Thyroid gland (tissue), 4 donors: ENCODE results near the gene IDS. TPM values are rescaled to one million over a fixed set of nuclear protein-coding genes. Genes with fewer than 3 reads are reported as not detected.
"Not testable (repeated sequence)": the region's sequence is repeated elsewhere in the genome, so short reads cannot be mapped to it uniquely, and the experiment has no call there.

Experiments
- DNase-seq, 2 donors: peaks; one replicate each; pipeline ENCODE4 v3.0.0-alpha.2; 2019
- H3K27ac ChIP-seq, 3 donors: fragments of 200-600 bp; sonication (generic); 1 replicate in 2 of 3; 2 replicates in 1 of 3; pipeline ENCODE4 v1.5.1; 2016 to 2019; ENCODE audit warnings: mild to moderate bottlenecking in 1 of 3, moderate library complexity in 1 of 3
- H3K27me3 ChIP-seq: fragments of 200-600 bp; sonication (generic); one replicate; pipeline ENCODE4 v1.5.1; 2019
- H3K36me3 ChIP-seq, 2 donors: fragments of 200-600 bp; sonication (generic); one replicate each; pipeline ENCODE4 v1.5.1; 2016 to 2019
- H3K4me1 ChIP-seq, 2 donors: fragments of 200-600 bp; sonication (generic); one replicate each; pipeline ENCODE4 v1.5.1; 2017 to 2019
- H3K4me3 ChIP-seq, 3 donors: fragments of 200-600 bp; sonication (generic); replicated peaks in 1 of 3; 1 replicate in 2 of 3; 2 replicates in 1 of 3; pipeline ENCODE4 v1.5.1; 2016; ENCODE audit warnings: mild to moderate bottlenecking in 1 of 3
- H3K9me3 ChIP-seq: fragments of 200-600 bp; sonication (generic); one replicate; pipeline ENCODE4 v1.5.1; 2017
- CTCF ChIP-seq, 6 experiments: fragments of 200-600 bp in 3 of 6; fragments of 450-650 bp in 3 of 6; sonication (generic) in 3 of 6; IDR thresholded peaks; one replicate each; pipeline ENCODE4 v1.5.1; 2016 to 2019; ENCODE audit warnings: antibody characterized with exemption in 6 of 6, mild to moderate bottlenecking in 2 of 6, inconsistent platforms in 1 of 6, moderate library complexity in 1 of 6
- POLR2A ChIP-seq, 2 donors: fragments of 450-650 bp; IDR thresholded peaks; one replicate each; pipeline ENCODE4 v1.6.1; 2017; ENCODE audit warnings: antibody characterized with exemption in 2 of 2, mild to moderate bottlenecking in 2 of 2, moderate library complexity in 1 of 2
- WGBS, 2 donors: methylation state at CpG; one replicate each; pipeline ENCODE4 v1.1.5; 2017; 5-methylcytosine and 5-hydroxymethylcytosine counted together
- intact Hi-C: fragments of 100-400 bp; cut with DNase I; formaldehyde crosslinking; loops from one replicate; pipeline ENCODE4 v1.15.1; 2023
- total RNA-seq, 4 donors: library from RNA; depleted of rRNA; stranded (reverse); fragments of >200 nt; gene quantifications; one replicate each; pipeline ENCODE4 v1.2.3, GENCODE V29; 2016

The IDS gene
- total RNA-seq, 4 donors from 2014 or later: 76.8 to 88.6 (median 83.9) TPM

DNA sequence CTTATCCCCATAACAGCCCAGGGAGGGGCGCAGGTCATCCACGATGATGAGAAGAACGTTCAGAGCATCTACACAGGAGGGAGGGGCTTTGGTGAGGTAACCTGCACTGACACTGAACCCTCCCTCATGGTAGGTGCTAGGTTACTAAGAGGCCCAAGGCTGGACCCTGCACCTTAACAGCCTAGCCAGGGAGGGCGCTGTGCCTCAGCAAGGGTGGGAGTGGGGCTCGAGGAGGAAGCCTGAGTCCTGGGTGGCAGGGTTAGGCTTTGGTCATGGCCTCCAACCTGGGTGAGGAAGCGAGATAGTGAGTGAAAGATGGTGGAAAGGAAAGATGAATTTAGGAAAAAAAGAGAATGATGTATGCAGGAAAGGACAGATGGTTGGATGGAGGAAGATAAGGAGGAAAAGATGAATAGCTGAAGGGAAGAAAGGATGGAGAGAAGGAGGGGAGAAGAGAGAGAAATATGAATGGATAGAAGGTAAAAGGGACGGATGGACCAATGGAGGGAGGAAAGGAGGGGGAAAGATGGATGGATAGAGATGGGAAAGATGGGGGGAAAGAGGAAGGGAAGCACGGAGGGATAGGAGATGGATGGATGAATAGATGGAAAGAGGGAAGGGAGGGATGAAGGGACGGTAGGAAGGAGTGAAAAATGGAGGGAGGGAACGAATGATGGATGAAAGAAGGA, 736 bp downstream of the IDS start:
- 40 to 42% methylated on average over 7 to 10 of the region's 10 CpGs for WGBS, 2 donors
- Histone ChIP-seq H3K27ac (peak overlapping the region; percentile 15 to 82 (median 71)), H3K4me1 (peaks cover 0 to 7% of the 10 kb centered on the region in 2 donors), H3K9me3 (no peaks in the 10 kb centered on the region), H3K36me3 (peaks cover 0 to 4% of the 10 kb centered on the region in 2 donors), H3K4me3 (peak overlapping the region in 2 of 3 donors; percentile 37 to 52), H3K27me3 (no peaks in the 10 kb centered on the region)
- peak; percentile 13 for DNase-seq
- TF ChIP-seq POLR2A (IDR thresholded peaks at IDR 0.05) (no peak), CTCF (IDR thresholded peaks at IDR 0.05) (peak in 2 of 6 experiments; percentile 14 to 15)
- intact Hi-C loops: no loop called here

GRCh38 chrX:149503446-149503845, 1.7 kb downstream of the IDS start:
- DNase-seq, H3K4me1 ChIP-seq, H3K36me3 ChIP-seq, H3K9me3 ChIP-seq, H3K27me3 ChIP-seq, H3K4me3 ChIP-seq, intact Hi-C loops, H3K27ac ChIP-seq: not testable (repeated sequence)
- WGBS, 2 donors: no CpG with 5 or more reads among the region's 10 CpGs

GRCh38 chrX:149502923-149503322, 2.2 kb downstream of the IDS start:
- H3K27ac ChIP-seq, intact Hi-C loops, H3K4me1 ChIP-seq, H3K36me3 ChIP-seq, H3K9me3 ChIP-seq, DNase-seq, H3K27me3 ChIP-seq, H3K4me3 ChIP-seq: not testable (repeated sequence)
- 86% methylated on average over 5 of the region's 5 CpGs; no CpG with 5 or more reads in 1 of the 2 donors for WGBS, 2 donors

GRCh38 chrX:149499766-149500165, 5.3 kb downstream of the IDS start:
- Histone ChIP-seq H3K36me3 (peaks cover 16 to 26% of the 10 kb centered on the region in 2 donors), H3K4me1 (peaks cover 0 to 3% of the 10 kb centered on the region in 2 donors), H3K27ac (no peak overlapping the region), H3K4me3 (no peak overlapping the region), H3K9me3 (no peaks in the 10 kb centered on the region), H3K27me3 (no peaks in the 10 kb centered on the region)
- TF ChIP-seq CTCF (IDR thresholded peaks at IDR 0.05) (no peak), POLR2A (IDR thresholded peaks at IDR 0.05) (no peak)
- no peak for DNase-seq
- WGBS, 2 donors: 85 to 88% methylated on average over 5 of the region's 5 CpGs
- intact Hi-C loops: no loop called here

DNA sequence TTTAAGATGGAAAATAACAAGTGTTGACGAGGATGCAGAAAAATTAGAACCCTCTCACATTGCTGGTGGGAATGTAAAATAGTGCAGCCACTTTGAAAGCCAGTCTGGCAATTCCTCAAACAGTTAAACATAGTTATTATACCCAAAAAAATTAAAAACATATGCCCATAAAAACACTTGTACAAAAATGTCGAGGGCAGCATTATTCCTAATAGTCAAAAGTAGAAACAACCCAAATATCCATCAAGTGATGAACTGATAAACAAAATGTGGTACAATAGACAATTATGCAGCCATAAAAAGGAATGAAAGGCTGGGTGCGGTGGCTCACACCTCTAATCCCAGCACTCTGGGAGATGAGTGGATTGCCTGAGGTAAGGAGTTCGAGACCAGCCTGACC, 6.3 kb downstream of the IDS start:
- intact Hi-C loops: no loop called here
- Histone ChIP-seq H3K4me1 (no peaks in the 10 kb centered on the region), H3K27ac (no peak overlapping the region), H3K9me3 (no peaks in the 10 kb centered on the region), H3K36me3 (peaks cover 17 to 26% of the 10 kb centered on the region in 2 donors), H3K4me3 (no peak overlapping the region), H3K27me3 (no peaks in the 10 kb centered on the region)
- no peak for DNase-seq
- WGBS, 2 donors: 91 to 93% methylated on average over 4 of the region's 4 CpGs
- TF ChIP-seq POLR2A (IDR thresholded peaks at IDR 0.05): no peak
- TF ChIP-seq CTCF (IDR thresholded peaks at IDR 0.05): no peak

DNA sequence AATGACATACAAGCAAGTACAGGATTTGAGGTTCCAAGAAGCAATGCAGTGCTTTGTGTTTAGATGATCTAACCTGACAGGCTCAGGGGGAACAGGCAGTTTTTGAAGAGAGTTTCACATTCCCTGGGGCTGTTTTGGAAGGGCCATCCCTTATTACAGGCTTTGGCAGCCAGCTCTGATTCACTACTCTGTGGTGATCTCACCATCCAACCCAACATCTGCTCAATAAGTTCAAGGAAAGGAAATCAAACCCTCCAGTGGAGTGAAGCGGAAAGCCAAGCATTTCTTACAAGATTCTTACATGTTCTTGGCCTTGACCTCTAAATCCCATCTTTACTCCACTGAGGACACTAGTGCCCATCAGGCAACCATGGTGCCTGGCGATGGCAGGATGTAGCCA, 7.5 kb downstream of the IDS start:
- intact Hi-C loops: no loop called here
- H3K27me3 ChIP-seq: no peaks in the 10 kb centered on the region
- no peak for DNase-seq
- no peak overlapping the region for H3K27ac ChIP-seq
- WGBS, 2 donors: 87% methylated on average over 2 of the region's 2 CpGs; no CpG with 5 or more reads in 1 of the 2 donors
- no peak overlapping the region for H3K4me3 ChIP-seq
- no peaks in the 10 kb centered on the region for H3K9me3 ChIP-seq
- H3K36me3 ChIP-seq: peaks cover 17 to 26% of the 10 kb centered on the region in 2 donors
- no peak for TF ChIP-seq CTCF (IDR thresholded peaks at IDR 0.05)
- no peak for TF ChIP-seq POLR2A (IDR thresholded peaks at IDR 0.05)
- no peaks in the 10 kb centered on the region for H3K4me1 ChIP-seq
